ENCODE measurements around the gene HNRNPUL1.

GRCh38 chr19:41355802-41356201, 91.6 kb downstream of the HNRNPUL1 start:
- TF ChIP-seq CTCF (IDR thresholded peaks at IDR 0.05) (no peak), ZFX (IDR thresholded peaks at IDR 0.05; ENCODE audit: borderline replicate concordance) (no peak)
